Vagina (tissue), 2 donors: ENCODE measurements around the gene OR6B1.

Source experiments
- CTCF ChIP-seq, 3 experiments: fragments of 450-650 bp in 2 of 3; fragments of 200-600 bp in 1 of 3; sonication (generic) in 1 of 3; IDR thresholded peaks; one replicate each; pipeline ENCODE4 v1.5.1; 2017 to 2019; ENCODE audit warnings: antibody characterized with exemption in 3 of 3, mild to moderate bottlenecking in 2 of 3, moderate library complexity in 2 of 3
- POLR2A ChIP-seq, 2 donors: fragments of 450-650 bp; IDR thresholded peaks; one replicate each; pipeline ENCODE4 v1.6.1; 2017; ENCODE audit warnings: antibody characterized with exemption in 2 of 2, mild to moderate bottlenecking in 2 of 2, moderate library complexity in 2 of 2
- POLR2AphosphoS5 ChIP-seq, 2 donors: sonication (generic); formaldehyde crosslinking; IDR thresholded peaks; one replicate each; pipeline ENCODE4 v1.9.0; 2017; ENCODE audit warnings: antibody characterized with exemption in 2 of 2, mild to moderate bottlenecking in 2 of 2, low read depth in 1 of 2; ENCODE audit not compliant: insufficient read depth in 1 of 2

DNA sequence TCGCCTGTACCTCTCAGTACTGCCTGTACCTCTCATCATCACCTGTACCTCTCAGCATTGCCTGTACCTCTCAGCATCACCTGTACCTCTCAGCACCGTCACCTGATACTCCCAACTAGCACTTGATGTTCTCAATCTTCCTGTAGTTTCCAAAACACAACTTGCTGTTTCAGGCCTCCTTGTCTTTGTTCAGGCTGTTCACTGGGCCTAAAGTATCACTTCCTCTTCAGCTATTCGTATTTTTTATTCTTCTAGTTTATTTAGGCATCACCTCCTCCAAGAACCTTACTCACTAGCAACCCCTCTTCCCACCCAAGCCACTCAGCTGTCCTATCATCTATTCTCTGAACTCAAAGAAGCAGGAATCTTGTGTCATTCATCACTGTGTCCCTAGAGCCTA lies 24.1 kb downstream of the OR6B1 start:
- no peak for TF ChIP-seq CTCF (IDR thresholded peaks at IDR 0.05)
- TF ChIP-seq POLR2A (IDR thresholded peaks at IDR 0.05), result no peak
- TF ChIP-seq POLR2AphosphoS5 (IDR thresholded peaks at IDR 0.05; ENCODE audit: insufficient read depth in 1 of 2, low read depth in 1 of 2), result no peak
